ENCODE results near the gene FADS6.

- TF ChIP-seq CTCF (conservative IDR thresholded peaks at IDR 0.05) (no peak), ZFX (IDR thresholded peaks at IDR 0.05) (no peak)
Measured at GRCh38 chr17:74836191-74836590, 57.2 kb downstream of the FADS6 start.
